HAP-1 (cell line): ENCODE measurements around the gene VAV2.

Experiments used
- DNase-seq, 2 experiments: peaks; one replicate each; pipeline ENCODE4 v3.0.0-alpha.2; 2016 to 2020; ENCODE audit warnings: low spot score in 2 of 2
- H3K27me3 ChIP-seq: fragments of 250-450 bp; sonication (Bioruptor Pico); 2 replicates; pipeline ENCODE4 v1.5.1; 2020; ENCODE audit warnings: low read depth, mild to moderate bottlenecking, moderate library complexity
- H3K36me3 ChIP-seq: fragments of 250-450 bp; sonication (Bioruptor Pico); replicated peaks from 2 replicates; pipeline ENCODE4 v1.5.1; 2020; ENCODE audit warnings: mild to moderate bottlenecking
- H3K4me1 ChIP-seq: fragments of 250-450 bp; sonication (Bioruptor Pico); 2 replicates; pipeline ENCODE4 v1.5.1; 2020; ENCODE audit warnings: mild to moderate bottlenecking
- H3K4me3 ChIP-seq: fragments of 250-450 bp; sonication (Bioruptor Pico); 2 replicates; pipeline ENCODE4 v1.5.1; 2020; ENCODE audit warnings: mild to moderate bottlenecking, moderate library complexity
- H3K9me3 ChIP-seq: fragments of 250-450 bp; sonication (Bioruptor Pico); 2 replicates; pipeline ENCODE4 v1.5.1; 2020; ENCODE audit warnings: mild to moderate bottlenecking, moderate library complexity
- in situ Hi-C: fragments of 300-500 bp; cut with MboI; formaldehyde crosslinking; loops from 3 replicates; pipeline ENCODE4 v1.14.3; 2020; ENCODE audit warnings: low sequenced_read_pairs, inconsistent platforms, mixed read lengths

Gene VAV2, protein sequence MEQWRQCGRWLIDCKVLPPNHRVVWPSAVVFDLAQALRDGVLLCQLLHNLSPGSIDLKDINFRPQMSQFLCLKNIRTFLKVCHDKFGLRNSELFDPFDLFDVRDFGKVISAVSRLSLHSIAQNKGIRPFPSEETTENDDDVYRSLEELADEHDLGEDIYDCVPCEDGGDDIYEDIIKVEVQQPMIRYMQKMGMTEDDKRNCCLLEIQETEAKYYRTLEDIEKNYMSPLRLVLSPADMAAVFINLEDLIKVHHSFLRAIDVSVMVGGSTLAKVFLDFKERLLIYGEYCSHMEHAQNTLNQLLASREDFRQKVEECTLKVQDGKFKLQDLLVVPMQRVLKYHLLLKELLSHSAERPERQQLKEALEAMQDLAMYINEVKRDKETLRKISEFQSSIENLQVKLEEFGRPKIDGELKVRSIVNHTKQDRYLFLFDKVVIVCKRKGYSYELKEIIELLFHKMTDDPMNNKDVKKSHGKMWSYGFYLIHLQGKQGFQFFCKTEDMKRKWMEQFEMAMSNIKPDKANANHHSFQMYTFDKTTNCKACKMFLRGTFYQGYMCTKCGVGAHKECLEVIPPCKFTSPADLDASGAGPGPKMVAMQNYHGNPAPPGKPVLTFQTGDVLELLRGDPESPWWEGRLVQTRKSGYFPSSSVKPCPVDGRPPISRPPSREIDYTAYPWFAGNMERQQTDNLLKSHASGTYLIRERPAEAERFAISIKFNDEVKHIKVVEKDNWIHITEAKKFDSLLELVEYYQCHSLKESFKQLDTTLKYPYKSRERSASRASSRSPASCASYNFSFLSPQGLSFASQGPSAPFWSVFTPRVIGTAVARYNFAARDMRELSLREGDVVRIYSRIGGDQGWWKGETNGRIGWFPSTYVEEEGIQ

GRCh38 chr9:133991964-133992779 lies at the start of gene VAV2:
VAV2 (minus strand) TSS chr9:133992324; CDS start chr9:133992278, 46 bp downstream.
- DNase-seq: peak; percentile 68 to 87
- Histone ChIP-seq H3K9me3 (no peaks in the 10 kb centered on the region), H3K36me3 (no peaks in the 10 kb centered on the region), H3K4me3 (peak within 1 kb of the TSS; percentile 79), H3K27me3 (no peaks in the 10 kb centered on the region), H3K4me1 (peaks cover 6% of the 10 kb centered on the region)
- in situ Hi-C loops: loop anchor here (5.0 kb wide), 1 partner anchor 200 kb away; no protein-coding TSS in a partner anchor

DNA sequence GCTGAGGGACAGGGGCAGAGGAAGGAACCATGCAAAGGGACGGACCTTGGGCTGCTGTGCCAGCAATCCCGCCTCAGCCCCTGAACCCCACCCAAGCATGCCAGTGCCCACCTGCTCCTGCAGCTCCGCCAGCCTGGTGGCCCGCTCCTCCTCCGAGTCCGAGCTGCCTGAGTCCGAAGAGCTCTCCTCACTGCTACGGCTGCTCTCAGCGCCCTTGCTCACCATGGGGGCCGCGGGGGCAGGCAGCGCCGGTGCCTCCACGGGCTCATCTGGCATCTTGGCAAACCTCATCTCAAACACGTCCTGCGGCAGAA lies 49.5 kb upstream of the VAV2 start:
- in situ Hi-C loops: no loop called here
- Histone ChIP-seq H3K36me3 (peaks cover 75% of the 10 kb centered on the region), H3K4me3 (no peak overlapping the region), H3K9me3 (no peaks in the 10 kb centered on the region), H3K27me3 (no peaks in the 10 kb centered on the region), H3K4me1 (no peaks in the 10 kb centered on the region)
- DNase-seq: no peak

- Histone ChIP-seq H3K27me3 (no peaks in the 10 kb centered on the region), H3K4me3 (no peak overlapping the region), H3K36me3 (peaks cover 75% of the 10 kb centered on the region), H3K4me1 (no peaks in the 10 kb centered on the region), H3K9me3 (no peaks in the 10 kb centered on the region)
- DNase-seq: no peak
- in situ Hi-C loops: no loop called here
Measured at GRCh38 chr9:134040781-134041648, 48.9 kb upstream of the VAV2 start.

GRCh38 chr9:134040176-134040565 lies 48.0 kb upstream of the VAV2 start:
- H3K4me3 ChIP-seq: no peak overlapping the region
- in situ Hi-C loops: no loop called here
- H3K36me3 ChIP-seq: peaks cover 78% of the 10 kb centered on the region
- no peaks in the 10 kb centered on the region for H3K27me3 ChIP-seq
- no peak for DNase-seq
- no peaks in the 10 kb centered on the region for H3K4me1 ChIP-seq
- H3K9me3 ChIP-seq: no peaks in the 10 kb centered on the region

DNA sequence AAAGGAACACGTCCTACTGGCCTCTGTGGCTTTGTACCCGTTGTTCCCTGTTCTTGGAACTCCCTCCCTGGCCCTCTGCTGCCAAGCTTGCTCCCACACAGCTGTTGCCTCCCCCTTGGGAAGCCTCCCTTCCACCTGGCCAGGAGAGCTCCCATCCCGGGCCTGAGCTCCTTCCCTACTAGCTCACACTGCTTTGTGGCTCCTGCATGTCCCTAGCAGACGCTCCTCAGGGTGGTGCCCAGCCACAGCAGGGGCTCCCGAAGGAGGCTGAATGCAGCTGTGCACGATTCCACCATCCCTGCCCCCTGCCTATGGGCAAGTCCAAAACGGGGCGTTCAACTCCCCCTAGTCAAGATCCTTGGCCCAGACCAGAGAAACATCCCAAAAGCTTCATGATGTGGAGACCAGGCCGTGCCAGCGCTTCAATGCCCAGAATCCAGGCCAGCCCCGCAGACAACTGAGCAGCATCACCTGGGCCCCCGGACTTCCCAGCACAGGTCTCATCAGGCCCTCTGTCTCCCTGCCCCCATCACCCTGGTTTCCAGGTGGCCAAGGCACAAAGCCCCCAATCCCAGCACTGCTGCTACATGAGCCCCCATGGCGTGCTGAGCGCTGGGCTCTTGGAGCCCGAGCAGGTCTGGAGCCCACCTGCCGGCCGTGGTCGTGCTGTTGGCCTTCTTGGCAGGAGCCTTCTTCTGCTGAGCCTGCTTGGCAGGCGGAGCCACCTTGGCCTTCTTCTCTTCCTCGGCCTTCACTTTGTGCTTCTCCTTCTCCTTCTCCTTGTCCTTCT lies 47.5 kb upstream of the VAV2 start:
- H3K4me1 ChIP-seq: no peaks in the 10 kb centered on the region
- H3K4me3 ChIP-seq: no peak overlapping the region
- in situ Hi-C loops: no loop called here
- peaks cover 81% of the 10 kb centered on the region for H3K36me3 ChIP-seq
- no peaks in the 10 kb centered on the region for H3K9me3 ChIP-seq
- H3K27me3 ChIP-seq: no peaks in the 10 kb centered on the region
- DNase-seq: no peak

DNA sequence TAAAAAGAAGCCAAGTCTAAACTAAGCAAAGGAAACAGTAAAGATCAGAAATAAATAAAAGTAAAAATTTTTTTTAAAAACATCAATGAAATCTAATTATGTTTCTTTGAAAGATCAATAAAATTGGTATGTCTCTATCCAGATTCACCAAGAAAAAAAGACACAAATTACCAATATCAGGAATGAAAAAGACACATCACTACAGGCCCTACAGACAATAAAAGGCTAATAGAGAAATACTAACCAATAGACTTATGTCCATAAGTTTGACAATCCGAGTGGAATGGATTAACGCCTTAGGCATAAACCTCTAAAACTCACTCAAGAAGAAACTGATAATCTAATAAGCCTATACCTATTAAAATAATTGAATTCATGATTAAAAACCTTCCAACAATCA lies 45.5 kb upstream of the VAV2 start:
- H3K4me3 ChIP-seq: no peak overlapping the region
- no peaks in the 10 kb centered on the region for H3K9me3 ChIP-seq
- no peaks in the 10 kb centered on the region for H3K4me1 ChIP-seq
- H3K27me3 ChIP-seq: no peaks in the 10 kb centered on the region
- in situ Hi-C loops: no loop called here
- DNase-seq: no peak
- H3K36me3 ChIP-seq: peaks cover 83% of the 10 kb centered on the region

- H3K4me1 ChIP-seq: no peaks in the 10 kb centered on the region
- H3K4me3 ChIP-seq: no peak overlapping the region
- no peaks in the 10 kb centered on the region for H3K9me3 ChIP-seq
- DNase-seq: no peak
- H3K27me3 ChIP-seq: no peaks in the 10 kb centered on the region
- in situ Hi-C loops: no loop called here
- H3K36me3 ChIP-seq: peaks cover 78% of the 10 kb centered on the region
Measured at GRCh38 chr9:134036130-134036529, 44.0 kb upstream of the VAV2 start.

- H3K9me3 ChIP-seq: no peaks in the 10 kb centered on the region
- H3K4me3 ChIP-seq: no peak overlapping the region
- H3K36me3 ChIP-seq: peaks cover 76% of the 10 kb centered on the region
- in situ Hi-C loops: no loop called here
- H3K4me1 ChIP-seq: no peaks in the 10 kb centered on the region
- no peak for DNase-seq
- no peaks in the 10 kb centered on the region for H3K27me3 ChIP-seq
Measured at GRCh38 chr9:134035041-134036039, 43.2 kb upstream of the VAV2 start.

GRCh38 chr9:134034215-134035040 lies 42.3 kb upstream of the VAV2 start:
- H3K4me3 ChIP-seq: no peak overlapping the region
- no peaks in the 10 kb centered on the region for H3K27me3 ChIP-seq
- in situ Hi-C loops: no loop called here
- DNase-seq: no peak
- H3K9me3 ChIP-seq: no peaks in the 10 kb centered on the region
- no peaks in the 10 kb centered on the region for H3K4me1 ChIP-seq
- H3K36me3 ChIP-seq: peaks cover 68% of the 10 kb centered on the region

- DNase-seq: no peak
- Histone ChIP-seq H3K4me3 (no peak overlapping the region), H3K36me3 (peaks cover 60% of the 10 kb centered on the region), H3K9me3 (no peaks in the 10 kb centered on the region), H3K27me3 (no peaks in the 10 kb centered on the region), H3K4me1 (no peaks in the 10 kb centered on the region)
- in situ Hi-C loops: no loop called here
Measured at GRCh38 chr9:134033516-134034214, 41.5 kb upstream of the VAV2 start.
